ENCODE data around the gene CDH4. TPM values are rescaled to one million over a fixed set of nuclear protein-coding genes. Genes with fewer than 3 reads are reported as not detected.
A peak's percentile ranks its signal among the peaks of the same experiment; 100 is the strongest.

The CDH4 gene
- total RNA-seq, 2 donors from 2014 or later, result 0.06 TPM; not detected in 1

DNA sequence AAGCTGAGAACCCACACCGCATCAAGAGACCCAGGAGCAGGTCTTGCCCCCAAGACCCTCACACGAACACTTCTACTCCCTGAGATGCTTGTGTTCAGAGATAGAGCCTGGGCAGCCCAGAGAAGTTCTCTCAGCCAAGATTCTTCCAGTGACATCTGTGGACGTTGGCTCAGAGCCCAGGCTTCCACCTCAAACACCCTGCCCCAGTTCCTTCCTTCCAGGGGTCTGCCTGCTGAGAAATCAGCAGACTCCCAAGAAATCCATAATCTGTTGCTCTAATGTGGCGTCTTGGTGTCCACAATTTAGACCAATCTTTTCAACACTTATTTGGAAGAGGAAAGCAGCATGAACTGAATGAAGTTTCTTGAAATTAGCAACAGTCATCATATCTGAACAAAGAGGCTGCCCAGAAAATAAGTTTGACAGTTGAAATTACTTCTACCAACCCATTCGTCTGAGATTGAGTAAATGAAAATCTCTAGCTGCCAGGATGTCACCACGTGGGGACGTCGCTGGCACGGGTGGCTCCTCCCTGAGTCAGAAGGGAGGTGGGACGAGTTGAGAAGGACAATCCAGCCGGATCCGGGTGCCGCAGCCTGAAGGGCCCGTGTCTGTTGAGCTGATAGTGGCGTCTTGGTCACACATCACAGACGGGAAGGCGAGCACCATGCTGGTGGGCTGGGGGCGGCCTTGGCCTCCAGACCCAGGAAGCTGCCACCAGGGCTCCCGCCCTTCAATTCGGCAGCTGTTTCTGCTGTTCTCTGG is 412.7 kb downstream of the CDH4 start:
- DNase-seq (no peak), ATAC-seq (no peak)
- intact Hi-C loops (cut with DNase I, micrococcal nuclease), result no loop called here

DNA sequence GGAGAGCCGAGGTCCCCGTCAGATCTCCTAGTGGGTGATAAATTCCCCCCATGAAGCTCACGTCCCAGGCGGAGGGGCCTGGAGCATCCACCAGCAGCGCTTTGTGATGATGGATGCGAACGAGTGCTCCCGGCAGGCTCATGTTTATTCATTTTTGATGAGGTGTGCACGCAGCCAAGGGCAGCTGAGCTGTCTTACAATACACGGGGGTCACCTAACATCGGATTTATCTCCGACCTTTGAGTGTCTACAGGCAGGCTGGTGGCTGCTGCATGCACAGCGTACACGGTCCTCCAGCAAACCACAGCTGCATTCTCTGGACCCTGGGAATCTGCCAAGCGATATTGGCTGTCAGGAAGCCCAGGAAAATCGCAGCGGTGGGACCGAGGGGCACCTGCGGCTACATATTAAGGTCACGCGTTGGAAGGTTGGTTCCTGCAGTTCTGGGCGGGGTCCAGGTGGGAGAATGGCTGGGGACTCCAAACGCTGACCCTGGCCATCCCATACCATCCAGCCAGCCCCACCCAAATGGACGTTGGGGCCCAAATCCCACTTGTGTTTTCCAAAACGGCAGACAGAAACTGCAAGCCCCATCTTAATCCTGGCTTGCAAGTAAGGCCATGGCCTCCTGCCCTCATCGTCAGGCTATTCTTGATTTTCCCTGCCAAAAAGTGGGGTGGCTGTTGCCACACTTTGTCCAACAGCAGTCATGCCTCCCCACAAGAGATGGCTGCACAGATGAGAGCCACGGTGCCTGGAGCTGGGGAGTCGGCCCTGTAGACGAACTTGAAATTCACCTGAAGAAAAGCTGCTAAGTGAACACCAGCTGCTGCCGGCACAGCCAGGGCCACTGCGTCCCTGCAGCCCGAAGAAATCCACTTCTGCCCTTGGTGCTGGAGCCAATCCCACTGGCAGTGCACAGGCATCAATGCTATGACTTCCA is 413.7 kb downstream of the CDH4 start:
- intact Hi-C loops (cut with DNase I, micrococcal nuclease), result no loop called here
- ATAC-seq, result no peak
- DNase-seq, result no peak

DNA sequence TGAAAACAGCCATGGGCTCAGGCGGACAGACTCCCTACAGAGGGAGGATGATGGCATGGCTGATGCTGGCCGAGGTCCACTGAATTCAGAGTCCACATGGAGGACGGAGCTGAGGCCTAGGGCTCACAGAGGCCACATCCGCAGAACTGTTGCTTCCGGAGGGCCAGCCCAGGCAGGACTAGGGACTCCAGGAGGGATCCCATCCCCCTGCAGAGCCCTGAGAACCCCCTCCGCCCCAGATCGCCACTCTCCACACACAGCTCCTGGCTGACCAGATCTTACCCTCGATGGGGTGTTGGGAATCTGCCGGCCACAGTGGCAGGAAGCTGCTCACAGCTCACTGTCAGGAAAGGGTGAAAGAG is 414.4 kb downstream of the CDH4 start:
- intact Hi-C loops (cut with DNase I, micrococcal nuclease), result no loop called here
- no peak for DNase-seq
- no peak for ATAC-seq

DNA sequence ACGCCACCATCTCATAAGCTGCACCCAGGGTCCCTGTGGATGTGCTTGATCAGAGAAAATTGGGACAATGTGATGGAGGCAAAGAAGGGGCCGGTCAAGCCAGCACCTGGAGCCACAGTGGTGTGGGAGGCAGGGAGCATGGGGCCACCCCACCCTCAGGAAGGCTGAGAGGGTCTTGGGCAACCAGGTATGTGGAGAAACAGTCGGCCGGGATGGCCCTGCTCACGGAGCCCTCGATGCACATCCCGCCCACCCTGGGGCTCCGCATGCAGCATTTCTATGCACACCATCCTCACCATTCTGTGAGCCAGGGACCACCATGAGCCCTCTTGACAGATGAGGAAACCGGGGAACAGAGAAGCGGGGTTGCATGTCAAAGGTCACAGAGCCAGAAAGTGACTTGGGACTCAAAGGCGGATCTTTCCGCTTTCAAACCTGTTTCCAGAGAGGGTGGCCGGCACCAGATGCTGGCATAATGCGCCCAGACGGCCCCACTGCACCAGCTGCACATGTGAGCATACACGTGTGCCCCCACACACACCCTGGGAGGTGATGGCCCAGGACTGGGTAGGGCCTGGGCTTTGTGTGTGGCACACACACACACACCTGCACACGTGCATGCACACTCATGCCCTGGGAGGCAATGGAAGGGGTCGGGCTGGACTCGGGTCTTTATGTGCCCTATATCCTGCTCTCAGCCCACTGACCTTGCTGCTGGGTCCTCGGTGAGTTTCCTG is 415.2 kb downstream of the CDH4 start:
- DNase-seq (no peak), ATAC-seq (no peak)

DNA sequence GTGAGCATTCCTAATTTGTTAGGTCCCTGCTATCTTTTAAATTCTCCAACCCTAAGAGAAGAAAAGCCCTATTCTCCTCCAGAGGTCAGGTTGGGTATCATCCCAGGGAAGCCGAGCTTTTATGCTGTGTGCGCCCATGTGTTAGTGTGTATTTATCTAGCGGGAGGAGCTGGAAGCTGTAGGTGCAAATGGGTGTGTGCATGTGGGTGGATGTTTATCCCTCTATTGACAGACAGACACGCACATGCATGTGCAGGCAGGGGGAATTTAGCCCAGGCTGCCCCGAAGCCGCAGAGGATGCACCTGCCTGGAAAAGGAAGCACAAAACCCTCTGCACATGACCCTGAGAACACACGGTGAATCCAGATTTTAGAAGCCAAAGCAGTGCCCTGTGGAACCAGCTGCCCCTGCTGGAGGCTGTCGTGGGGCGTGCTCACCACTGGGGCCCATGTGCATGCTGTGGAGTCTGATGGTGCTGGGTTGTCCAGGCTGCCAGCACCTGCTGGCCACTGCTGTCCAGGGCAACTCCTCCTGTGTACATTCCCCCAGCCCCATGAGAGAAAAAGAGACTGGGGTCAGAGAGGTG is 416.1 kb downstream of the CDH4 start:
- peak; percentile 52 for ATAC-seq
- no peak for DNase-seq
- intact Hi-C loops (cut with DNase I, micrococcal nuclease), result no loop called here

More for the DNA sequence above, 415.2 kb downstream of the CDH4 start:
- intact Hi-C loops (cut with DNase I, micrococcal nuclease), result no loop called here

DNA sequence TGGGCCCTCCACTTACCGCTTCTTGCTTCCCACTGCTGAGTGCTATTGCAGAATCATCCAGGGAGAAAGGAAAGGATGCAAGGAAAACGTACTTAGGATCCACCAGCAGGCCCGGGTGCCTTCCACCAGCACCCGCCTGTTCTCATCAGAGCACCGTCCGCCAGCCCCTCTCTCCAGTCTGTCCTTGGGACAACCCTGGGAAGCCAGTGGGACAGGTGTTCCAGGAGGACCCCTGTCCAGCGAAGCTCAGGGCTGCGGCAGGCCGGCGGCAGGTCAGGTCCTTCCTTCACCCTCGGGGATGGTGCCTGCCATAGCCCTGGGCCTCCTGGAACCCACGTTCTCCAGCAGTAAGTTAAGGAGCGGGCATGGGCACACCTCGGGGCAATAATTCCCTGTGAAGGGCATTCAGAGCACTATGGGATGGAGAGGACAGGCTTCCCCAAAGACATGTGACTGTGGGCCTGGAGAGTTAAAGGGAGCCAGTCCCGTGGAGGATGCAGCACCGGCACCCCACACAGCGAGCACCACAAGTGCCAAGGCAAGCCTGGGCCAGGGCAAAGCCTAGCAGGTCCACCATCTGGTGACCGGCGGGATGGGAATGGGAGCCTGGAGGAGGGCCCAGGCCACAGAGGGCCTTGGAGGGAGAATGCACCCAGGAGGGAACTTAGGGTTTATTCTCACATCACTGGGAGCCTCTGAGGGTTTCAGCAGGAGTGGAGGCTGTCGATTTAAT is 416.9 kb downstream of the CDH4 start:
- intact Hi-C loops (cut with DNase I, micrococcal nuclease), result no loop called here
- ATAC-seq (no peak), DNase-seq (no peak)

DNA sequence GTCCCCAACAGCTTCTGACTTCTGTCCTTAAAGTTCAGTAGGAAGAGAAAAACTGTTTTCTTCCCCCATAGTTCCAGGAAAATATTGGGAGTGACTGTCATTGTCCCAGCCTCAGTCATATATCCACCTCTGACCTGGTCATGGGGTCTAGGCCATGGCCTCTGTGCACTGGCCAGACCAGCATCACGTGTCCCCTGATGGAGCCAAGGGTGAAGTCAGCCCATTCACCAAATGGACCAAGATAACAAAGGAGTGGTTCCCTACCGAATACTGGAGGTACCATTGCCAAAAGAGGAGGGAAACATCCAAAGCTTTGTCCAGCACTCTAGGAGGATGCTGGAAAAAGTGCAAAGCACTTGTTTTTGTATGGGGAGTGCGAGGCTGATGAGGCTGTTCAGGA is 418.2 kb downstream of the CDH4 start:
- intact Hi-C loops (cut with DNase I, micrococcal nuclease), result no loop called here
- ATAC-seq (no peak), DNase-seq (no peak)

DNA sequence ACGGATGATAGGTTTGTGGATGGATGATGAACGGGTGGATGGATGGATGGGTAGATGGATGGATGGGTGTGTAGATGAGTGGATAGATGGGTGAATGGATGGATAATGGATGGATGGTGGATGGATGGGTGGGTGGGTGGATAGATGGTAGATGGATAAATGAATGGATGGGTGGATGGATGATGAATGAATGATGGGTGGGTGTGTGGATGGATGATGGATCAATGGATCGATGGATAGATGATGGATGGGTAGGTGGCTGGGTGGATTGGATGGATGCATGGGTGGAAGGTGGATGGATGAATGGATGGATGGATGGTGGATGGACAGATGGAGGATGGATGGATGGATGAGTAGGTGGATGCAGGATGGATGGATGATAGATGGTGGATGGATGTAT is 419.5 kb downstream of the CDH4 start:
- DNase-seq (no peak), ATAC-seq (no peak)
- intact Hi-C loops (cut with DNase I, micrococcal nuclease), result no loop called here

DNA sequence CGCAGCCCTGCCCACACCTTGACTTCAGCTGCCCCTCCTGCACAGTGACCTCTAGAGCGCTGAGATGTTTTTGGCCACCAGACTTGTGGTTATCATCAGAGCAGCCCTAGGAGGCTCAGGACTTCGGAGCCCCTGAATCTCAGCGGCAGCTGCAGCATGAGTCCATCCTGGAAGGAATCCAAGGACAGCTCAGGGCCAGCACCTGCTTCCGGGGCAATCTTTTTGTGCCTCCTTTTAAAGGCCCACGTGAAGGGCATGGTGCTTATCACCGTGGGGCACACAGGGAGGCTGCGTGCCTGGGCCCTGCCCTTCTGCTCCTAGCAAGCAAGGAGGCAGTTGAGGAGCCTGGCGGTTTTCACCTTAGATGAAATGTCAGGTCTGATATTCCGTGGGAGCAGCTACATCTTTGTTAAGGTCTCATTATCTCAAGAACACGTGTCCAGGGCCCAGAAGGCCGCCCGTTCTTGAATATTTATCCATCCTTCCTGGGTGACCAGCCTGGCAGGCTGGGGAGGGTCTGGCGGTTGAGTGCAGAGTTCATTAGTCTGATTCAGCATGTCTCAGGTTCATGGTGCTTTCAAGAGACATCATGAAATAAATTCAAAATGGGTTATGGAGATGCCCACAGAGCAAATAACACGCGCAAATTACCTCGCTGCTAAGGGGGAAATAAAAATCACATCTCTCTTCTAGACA is 421.2 kb downstream of the CDH4 start:
- intact Hi-C loops (cut with DNase I, micrococcal nuclease), result no loop called here
- no peak for DNase-seq
- ATAC-seq, result no peak

DNA sequence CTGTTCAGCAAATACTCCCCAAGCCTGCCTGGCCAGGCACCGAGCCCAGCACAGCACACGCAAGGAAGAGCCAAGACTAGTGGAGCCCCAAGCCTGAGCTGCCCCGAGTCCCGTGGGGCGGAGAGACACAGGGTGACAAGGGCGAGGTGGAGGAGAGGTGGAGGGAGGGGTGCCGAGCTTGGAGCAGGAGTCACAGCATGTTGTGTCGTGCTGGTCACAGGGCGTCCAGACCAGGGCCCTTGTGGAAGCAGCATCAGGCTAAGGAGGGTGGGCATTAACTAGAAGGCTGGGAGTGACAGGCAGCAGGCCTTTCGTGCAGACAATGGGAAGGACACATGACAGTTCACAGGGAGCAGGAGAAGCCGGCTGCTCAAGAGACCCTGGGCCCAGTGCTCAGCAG is 422.1 kb downstream of the CDH4 start:
- no peak for DNase-seq
- intact Hi-C loops (cut with DNase I, micrococcal nuclease), result no loop called here
- no peak for ATAC-seq

DNA sequence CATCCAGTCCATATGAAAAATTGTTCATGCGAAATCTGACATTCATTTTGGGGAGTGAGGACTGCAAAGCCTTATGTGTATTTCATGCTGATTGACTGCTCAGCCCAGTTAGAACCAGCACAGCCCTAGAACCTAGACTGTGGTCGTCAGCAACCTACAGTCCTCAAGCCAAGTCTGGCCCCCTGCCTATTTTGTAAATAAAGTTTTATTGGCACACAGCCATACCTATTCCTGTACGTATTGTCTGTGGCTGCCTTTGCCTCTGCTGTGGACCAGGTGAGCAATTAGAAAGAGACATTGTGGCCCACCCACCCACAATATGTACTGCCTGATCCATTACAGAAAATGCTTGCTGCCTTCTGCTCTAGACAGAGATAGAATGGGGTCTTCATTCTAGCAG is 422.6 kb downstream of the CDH4 start:
- no peak for DNase-seq
- intact Hi-C loops (cut with DNase I, micrococcal nuclease), result no loop called here
- ATAC-seq, result no peak

DNA sequence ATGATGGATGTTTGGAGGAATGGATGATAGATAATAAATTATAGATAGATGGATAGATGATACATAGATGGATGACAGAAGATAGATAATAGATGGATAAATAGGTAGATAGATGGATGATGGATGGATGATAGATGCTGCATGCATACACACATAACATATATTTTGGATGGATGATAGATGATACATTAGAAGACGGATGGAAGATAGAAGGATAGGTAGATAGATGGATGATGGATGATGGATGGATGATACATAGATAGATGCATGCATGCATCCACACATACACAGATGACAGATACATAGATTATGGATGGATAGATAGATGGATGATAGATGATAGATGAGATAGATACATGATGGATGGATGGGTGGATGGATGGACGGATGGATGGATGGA is 425.9 kb downstream of the CDH4 start:
- ATAC-seq (no peak), DNase-seq (no peak)
- intact Hi-C loops (cut with DNase I, micrococcal nuclease), result no loop called here

DNA sequence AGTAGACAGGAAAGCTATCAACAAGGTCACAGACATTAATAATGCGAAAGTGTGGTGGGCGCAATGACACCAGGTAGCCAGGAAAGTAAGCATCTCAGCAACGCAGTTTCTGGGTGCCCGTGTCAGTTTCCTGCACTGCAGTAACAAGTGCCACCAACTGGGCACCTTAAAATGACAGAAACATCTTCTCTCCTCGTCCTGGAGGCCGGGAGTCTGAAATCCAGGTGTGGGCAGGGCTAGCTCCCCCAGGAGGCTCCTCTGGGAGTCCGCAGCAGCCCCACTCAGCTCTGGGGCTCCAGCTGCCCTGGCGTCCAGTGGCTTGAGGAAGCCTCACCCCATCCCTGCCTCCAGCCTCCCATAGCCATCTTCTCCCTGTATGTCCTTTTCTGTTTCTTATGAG is 426.4 kb downstream of the CDH4 start:
- ATAC-seq, result no peak
- intact Hi-C loops (cut with DNase I, micrococcal nuclease), result no loop called here
- no peak for DNase-seq

DNA sequence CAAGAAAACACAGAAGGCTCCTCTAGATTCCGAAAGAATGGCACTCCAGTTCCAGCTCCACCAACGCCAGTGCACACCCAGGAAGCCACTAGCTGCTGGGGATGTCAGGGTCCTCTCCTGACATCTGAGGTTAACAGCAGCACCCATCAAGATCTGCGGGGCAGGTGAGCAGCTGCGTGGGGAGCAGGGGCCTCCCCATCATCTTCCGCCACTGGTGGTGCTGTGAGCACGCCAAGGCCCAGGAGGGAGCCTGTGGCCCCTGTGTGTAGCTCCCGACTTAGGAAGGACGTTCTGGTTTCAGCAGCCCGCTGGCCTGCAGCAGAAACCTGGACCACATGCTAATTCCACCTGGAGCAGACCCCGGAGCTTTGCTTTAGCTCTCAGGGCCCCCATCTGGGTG is 427.4 kb downstream of the CDH4 start:
- ATAC-seq (no peak), DNase-seq (no peak)
- intact Hi-C loops (cut with DNase I, micrococcal nuclease), result no loop called here

DNA sequence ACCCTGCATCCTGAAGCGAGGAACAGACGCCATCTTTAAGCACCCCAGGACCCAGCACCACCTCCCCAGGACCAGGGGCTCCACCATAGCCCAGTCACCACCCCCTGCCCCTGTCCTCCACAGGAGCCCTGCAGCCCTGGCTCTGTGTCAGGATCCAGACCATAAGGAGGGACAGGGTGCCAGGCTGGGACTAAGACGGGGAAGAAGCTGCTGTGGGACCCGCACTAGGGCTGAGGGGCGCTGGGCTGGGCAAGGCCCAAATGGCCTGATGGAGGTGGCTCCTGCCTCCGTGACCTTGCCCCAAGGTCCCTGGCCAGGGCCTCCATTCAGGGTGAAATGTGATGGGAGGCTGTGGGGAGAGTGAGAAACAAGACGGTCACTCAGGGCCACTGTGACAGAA is 428.0 kb downstream of the CDH4 start:
- intact Hi-C loops (cut with DNase I, micrococcal nuclease), result no loop called here
- no peak for ATAC-seq
- DNase-seq, result no peak

DNA sequence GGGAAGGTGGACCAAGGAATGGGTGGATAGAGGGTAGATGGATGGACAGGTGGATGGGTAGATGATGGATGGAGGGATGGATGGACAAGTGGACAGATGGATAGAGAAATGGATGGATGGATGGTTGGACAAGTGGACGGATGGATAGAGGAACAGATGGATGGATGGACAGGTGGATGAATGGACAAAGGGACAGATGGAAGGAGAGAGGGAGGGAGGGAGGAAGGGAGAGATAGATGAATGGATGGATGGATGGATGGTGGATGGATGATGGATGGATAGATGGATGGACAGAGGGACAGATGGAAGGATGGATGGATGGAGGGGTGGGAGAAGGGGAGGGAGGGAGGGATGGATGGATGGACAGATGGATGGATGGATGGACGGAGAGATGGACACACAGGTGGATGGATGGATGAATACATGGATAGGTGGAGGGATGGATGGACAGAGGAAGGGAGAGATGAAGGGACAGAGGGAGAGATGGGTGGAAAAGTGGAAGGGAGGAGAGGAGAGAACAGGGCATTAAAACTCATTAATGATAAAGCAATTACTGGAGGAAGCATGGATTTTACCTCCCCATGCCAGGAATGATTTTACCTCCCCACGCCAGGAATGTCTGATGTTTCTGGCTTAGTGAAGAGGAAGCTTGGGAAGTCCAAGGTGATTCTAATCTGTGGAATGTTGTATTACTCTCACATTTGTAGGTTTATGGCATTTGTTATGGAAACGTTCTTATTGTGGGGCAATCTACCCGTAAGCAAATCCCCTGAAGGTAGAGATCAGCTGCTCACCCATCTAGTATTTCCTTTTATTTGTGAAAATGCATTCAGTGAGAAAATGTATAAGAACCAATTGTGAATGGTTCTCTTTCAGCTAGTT is 430.3 kb downstream of the CDH4 start:
- intact Hi-C loops (cut with DNase I, micrococcal nuclease), result no loop called here
- DNase-seq (no peak), ATAC-seq (no peak)

DNA sequence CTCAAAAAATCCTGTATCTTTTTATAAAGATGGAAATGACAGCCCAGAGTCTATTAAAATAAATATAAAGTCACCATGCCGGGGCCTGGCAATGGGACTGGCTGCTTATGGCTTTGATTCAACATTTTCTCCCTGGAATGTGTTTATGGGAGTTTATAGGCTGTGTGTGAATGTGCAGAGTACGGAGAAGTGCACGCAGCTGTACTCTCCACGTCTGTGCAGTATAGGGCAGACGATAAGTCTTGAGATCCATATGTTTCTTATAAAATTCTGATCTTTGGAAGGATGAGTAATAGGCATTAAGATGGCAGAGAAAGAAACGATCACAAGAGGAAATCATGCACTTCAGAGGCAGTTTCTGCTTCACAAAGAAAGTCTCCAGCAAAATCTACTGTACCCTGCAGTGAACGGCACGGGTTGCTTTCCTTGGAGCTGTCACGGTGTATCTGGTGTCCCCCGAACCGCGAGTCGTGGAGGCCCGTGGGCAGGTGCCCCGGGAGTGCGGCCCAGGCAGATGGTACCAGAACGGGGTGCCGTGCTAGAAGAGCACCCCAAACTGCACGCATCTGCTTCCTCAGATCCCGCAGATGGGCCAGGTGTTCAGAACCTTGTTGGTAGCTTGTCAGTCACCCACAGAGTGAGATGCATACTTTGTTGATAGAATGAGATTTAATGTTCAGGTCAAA is 431.1 kb downstream of the CDH4 start:
- DNase-seq, result no peak
- ATAC-seq, result no peak
- intact Hi-C loops (cut with DNase I, micrococcal nuclease), result no loop called here
